Brain pericyte (primary cell): ENCODE results near the gene PTPA.
"Not testable (repeated sequence)": the region's sequence is repeated elsewhere in the genome, so short reads cannot be mapped to it uniquely, and the experiment has no call there.

Source experiments
- DNase-seq: peaks from one replicate; pipeline ENCODE4 v3.0.0-alpha.2; 2012; ENCODE audit warnings: low read depth, low spot score

Gene PTPA

GRCh38 chr9:129154866-129155477 lies 43.8 kb downstream of the PTPA start:
- no peak for DNase-seq

- no peak for DNase-seq
These were observed 44.9 kb downstream of the PTPA start for GRCh38 chr9:129156163-129156562.

- DNase-seq: no peak
These were observed 49.7 kb downstream of the PTPA start for GRCh38 chr9:129160712-129161533.

GRCh38 chr9:129161534-129161837 lies 50.3 kb downstream of the PTPA start:
- no peak for DNase-seq

- DNase-seq: no peak
These were observed 51.4 kb downstream of the PTPA start for GRCh38 chr9:129162497-129163197.

- not testable (repeated sequence) for DNase-seq
These were observed 52.0 kb downstream of the PTPA start for GRCh38 chr9:129163198-129163670.

GRCh38 chr9:129163753-129164152 lies 52.5 kb downstream of the PTPA start:
- no peak for DNase-seq

- no peak for DNase-seq
These were observed 53.2 kb downstream of the PTPA start for GRCh38 chr9:129164246-129164930.

- no peak for DNase-seq
These were observed 54.0 kb downstream of the PTPA start for GRCh38 chr9:129165198-129165597.

GRCh38 chr9:129166623-129167557 lies 55.7 kb downstream of the PTPA start:
- no peak for DNase-seq

- no peak for DNase-seq
These were observed 59.0 kb downstream of the PTPA start for GRCh38 chr9:129170229-129170628.

GRCh38 chr9:129171993-129172751 lies 61.0 kb downstream of the PTPA start:
- DNase-seq: no peak

- no peak for DNase-seq
These were observed 61.6 kb downstream of the PTPA start for GRCh38 chr9:129172816-129173215.

- no peak for DNase-seq
These were observed 62.3 kb downstream of the PTPA start for GRCh38 chr9:129173296-129174101.

GRCh38 chr9:129174102-129174723 lies 63.0 kb downstream of the PTPA start:
- peak; percentile 51 for DNase-seq

GRCh38 chr9:129174724-129175514 lies 63.7 kb downstream of the PTPA start:
- DNase-seq: peak; percentile 52

- no peak for DNase-seq
These were observed 64.3 kb downstream of the PTPA start for GRCh38 chr9:129175515-129175824.
